T-helper 22 cell (primary cell): ENCODE measurements around the gene DAZ2.
"Not testable (repeated sequence)": the region's sequence is repeated elsewhere in the genome, so short reads cannot be mapped to it uniquely, and the experiment has no call there.

Source experiments
- DNase-seq: peaks from one replicate; pipeline ENCODE4 v3.0.0-alpha.2; 2020; ENCODE audit warnings: low read depth

DAZ2 gene

GRCh38 chrY:23219233-23219632, at the start of gene DAZ2:
DAZ2 (plus strand) TSS chrY:23219533; CDS start chrY:23219741, 208 bp downstream.
- not testable (repeated sequence) for DNase-seq

- DNase-seq: not testable (repeated sequence)
Observed at GRCh38 chrY:23198908-23199307, 20.4 kb upstream of the DAZ2 start, which contains the start of gene DAZ1. DAZ1 (minus strand) TSS chrY:23199008; CDS start chrY:23198800, 208 bp downstream.

DNA sequence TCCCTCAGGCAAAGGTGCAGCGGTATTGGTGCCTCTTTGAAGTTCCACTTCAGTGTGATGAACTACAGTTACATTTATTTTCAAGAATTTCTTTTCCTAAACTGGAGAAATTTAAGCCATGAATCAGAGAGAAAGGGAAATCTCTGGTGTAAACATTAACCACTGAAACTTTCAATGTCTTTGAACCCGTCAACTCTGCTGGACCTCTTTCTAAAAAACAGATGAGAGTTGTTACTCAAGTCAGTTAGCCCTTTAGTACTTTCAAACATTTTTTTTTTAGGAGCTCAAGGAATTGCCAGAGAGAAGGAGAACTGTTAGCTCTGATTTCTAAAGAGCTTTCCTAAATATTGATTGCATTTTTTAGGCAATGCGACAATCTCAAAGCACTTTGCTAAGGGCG, 11.9 kb upstream of the DAZ2 start:
- DNase-seq: not testable (repeated sequence)

DNA sequence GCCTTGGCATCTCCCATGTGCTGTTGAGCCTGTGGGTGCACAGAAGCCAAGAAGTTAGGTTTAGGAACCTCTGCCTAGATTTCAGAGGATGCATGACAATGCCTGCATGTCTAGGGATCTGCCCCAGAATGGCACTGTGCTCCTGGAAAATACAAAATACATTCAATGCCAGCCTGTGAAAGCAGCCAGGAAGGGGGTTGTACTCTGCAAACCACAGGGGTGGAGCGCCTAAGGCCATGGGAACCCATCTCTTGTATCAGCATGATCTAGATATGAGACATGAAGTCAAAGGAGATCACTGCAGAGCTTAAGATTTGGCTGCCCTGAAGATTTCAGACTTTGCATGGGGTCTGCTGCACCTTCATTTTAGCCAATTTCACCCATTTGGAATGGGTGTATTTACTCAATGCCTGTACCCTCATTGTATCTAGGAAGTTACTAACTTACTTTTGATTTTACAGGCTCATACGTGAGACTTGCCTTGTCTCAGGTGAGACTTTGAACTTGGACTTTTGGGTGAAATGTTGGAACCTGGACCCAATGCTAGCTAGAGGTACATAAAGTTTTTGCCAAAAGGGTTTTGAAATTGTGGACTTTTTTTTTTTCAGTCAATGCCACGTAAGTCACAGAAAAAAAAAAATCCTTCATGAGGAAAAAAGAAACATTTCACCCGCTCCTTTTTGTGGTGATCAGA, 9.4 kb upstream of the DAZ2 start:
- not testable (repeated sequence) for DNase-seq

DNA sequence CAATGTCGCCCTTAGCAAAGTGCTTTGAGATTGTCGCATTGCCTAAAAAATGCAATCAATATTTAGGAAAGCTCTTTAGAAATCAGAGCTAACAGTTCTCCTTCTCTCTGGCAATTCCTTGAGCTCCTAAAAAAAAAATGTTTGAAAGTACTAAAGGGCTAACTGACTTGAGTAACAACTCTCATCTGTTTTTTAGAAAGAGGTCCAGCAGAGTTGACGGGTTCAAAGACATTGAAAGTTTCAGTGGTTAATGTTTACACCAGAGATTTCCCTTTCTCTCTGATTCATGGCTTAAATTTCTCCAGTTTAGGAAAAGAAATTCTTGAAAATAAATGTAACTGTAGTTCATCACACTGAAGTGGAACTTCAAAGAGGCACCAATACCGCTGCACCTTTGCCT, 8.7 kb upstream of the DAZ2 start:
- not testable (repeated sequence) for DNase-seq
